K562 (cell line): ENCODE data around the gene HSPA6. TPM values are rescaled to one million over a fixed set of nuclear protein-coding genes. Genes with fewer than 3 reads are reported as not detected.

Experiments used
- EZH2 ChIP-seq: IDR thresholded peaks from 2 replicates; pipeline ENCODE4 v1.6.1; 2012; ENCODE audit warnings: low read depth, mild to moderate bottlenecking, inconsistent platforms, low read length, borderline replicate concordance
- GTF2B ChIP-seq: IDR thresholded peaks from 2 replicates; pipeline ENCODE4 v1.6.1; 2011; ENCODE audit not compliant: insufficient read length; ENCODE audit errors: extremely low read depth
- HMGN3 ChIP-seq: IDR thresholded peaks from 2 replicates; pipeline ENCODE4 v1.6.1; 2011; ENCODE audit warnings: borderline replicate concordance, low read depth, mild to moderate bottlenecking, mixed read lengths, low read length; ENCODE audit not compliant: insufficient read length; ENCODE audit errors: extremely low read depth
- KDM1A ChIP-seq, 2 experiments: fragments of 450-650 bp; IDR thresholded peaks; 2 replicates each; pipeline ENCODE4 v1.6.1; 2016; ENCODE audit warnings: mild to moderate bottlenecking in 2 of 2
- SOX6 ChIP-seq: fragments of 450-650 bp; IDR thresholded peaks from 2 replicates; pipeline ENCODE4 v1.6.1; 2014; ENCODE audit warnings: mild to moderate bottlenecking
- TCF7 ChIP-seq: sonication (generic); IDR thresholded peaks from 2 replicates; pipeline ENCODE4 v1.6.1; 2016; ENCODE audit warnings: antibody characterized with exemption, borderline replicate concordance
- TRIM28 ChIP-seq: fragments of 450-650 bp; IDR thresholded peaks from 2 replicates; pipeline ENCODE4 v1.6.1; 2017
- TSHZ1 ChIP-seq: fragments of 250-450 bp; sonication (Bioruptor Pico); IDR thresholded peaks from 2 replicates; pipeline ENCODE4 v1.4.0; 2020; ENCODE audit warnings: mild to moderate bottlenecking, moderate library complexity
- U2AF1 ChIP-seq: fragments of 200-400 bp; formaldehyde crosslinking; optimal IDR thresholded peaks from 2 replicates; pipeline ENCODE3; 2017; ENCODE audit warnings: mild to moderate bottlenecking, low read depth, low read length, moderate library complexity
- WHSC1 ChIP-seq: IDR thresholded peaks from one replicate; pipeline ENCODE4 v1.6.1; 2012; ENCODE audit warnings: low read length, control low read depth, inconsistent platforms
- ZBTB7A ChIP-seq: IDR thresholded peaks from 2 replicates; pipeline ENCODE4 v1.6.1; 2011; ENCODE audit warnings: low read depth, mild to moderate bottlenecking, low read length, moderate library complexity, borderline replicate concordance; ENCODE audit not compliant: control insufficient read depth
- ZSCAN29 ChIP-seq: fragments of 450-650 bp; IDR thresholded peaks from 2 replicates; pipeline ENCODE4 v1.6.1; 2017
- ZZZ3 ChIP-seq: fragments of 450-650 bp; IDR thresholded peaks from 2 replicates; pipeline ENCODE4 v1.6.1; 2016; ENCODE audit warnings: antibody characterized with exemption, mild to moderate bottlenecking, moderate library complexity
- polyA plus RNA-seq, 8 experiments: library from polyadenylated mRNA; depleted of rRNA in 4 of 8; stranded (reverse) in 5 of 8; unstranded in 3 of 8; fragments of >200 nt; fragmentation: Nextera tagmentation in 2 of 8; fragmentation: Illumina TruSeq in 1 of 8; extraction: Ambion mirVana in 2 of 8; extraction: Trizol in 1 of 8; gene quantifications; 2 replicates each; pipeline versions ENCODE4 v1.2.1 to v1.2.3, GENCODE V29; 2011 to 2014; ENCODE audit warnings: inconsistent platforms in 1 of 8, missing spikeins in 1 of 8
- total RNA-seq, 7 experiments: library from RNA; depleted of rRNA in 6 of 7; stranded (reverse); fragments of >200 nt in 6 of 7; fragmentation: Illumina TruSeq in 2 of 7; extraction: Trizol in 2 of 7; gene quantifications; 2 replicates each; pipeline versions ENCODE4 v1.2.1 to v1.2.3, GENCODE V29; 2011 to 2021; ENCODE audit warnings: low replicate concordance in 1 of 7
- TF ChIP-seq, protein P1 (sequence below): fragments of 250-450 bp; sonication (Bioruptor Pico); IDR thresholded peaks from 2 replicates; pipeline ENCODE4 v1.4.0; 2020
- TF ChIP-seq, protein P2 (sequence below): fragments of 450-650 bp; conservative IDR thresholded peaks from 2 replicates; pipeline ENCODE4 v1.6.1; 2016; ENCODE audit warnings: missing genetic modification characterization, low read depth, mild to moderate bottlenecking, control low read depth, missing compliant biosample characterization

Gene HSPA6
- total and polyA plus RNA-seq, 9 of the 15 experiments (the other 6 are each of a cell fraction or from before 2014, with no cell fraction given), result 0.15 to 10.0 (median 2.4) TPM

DNA sequence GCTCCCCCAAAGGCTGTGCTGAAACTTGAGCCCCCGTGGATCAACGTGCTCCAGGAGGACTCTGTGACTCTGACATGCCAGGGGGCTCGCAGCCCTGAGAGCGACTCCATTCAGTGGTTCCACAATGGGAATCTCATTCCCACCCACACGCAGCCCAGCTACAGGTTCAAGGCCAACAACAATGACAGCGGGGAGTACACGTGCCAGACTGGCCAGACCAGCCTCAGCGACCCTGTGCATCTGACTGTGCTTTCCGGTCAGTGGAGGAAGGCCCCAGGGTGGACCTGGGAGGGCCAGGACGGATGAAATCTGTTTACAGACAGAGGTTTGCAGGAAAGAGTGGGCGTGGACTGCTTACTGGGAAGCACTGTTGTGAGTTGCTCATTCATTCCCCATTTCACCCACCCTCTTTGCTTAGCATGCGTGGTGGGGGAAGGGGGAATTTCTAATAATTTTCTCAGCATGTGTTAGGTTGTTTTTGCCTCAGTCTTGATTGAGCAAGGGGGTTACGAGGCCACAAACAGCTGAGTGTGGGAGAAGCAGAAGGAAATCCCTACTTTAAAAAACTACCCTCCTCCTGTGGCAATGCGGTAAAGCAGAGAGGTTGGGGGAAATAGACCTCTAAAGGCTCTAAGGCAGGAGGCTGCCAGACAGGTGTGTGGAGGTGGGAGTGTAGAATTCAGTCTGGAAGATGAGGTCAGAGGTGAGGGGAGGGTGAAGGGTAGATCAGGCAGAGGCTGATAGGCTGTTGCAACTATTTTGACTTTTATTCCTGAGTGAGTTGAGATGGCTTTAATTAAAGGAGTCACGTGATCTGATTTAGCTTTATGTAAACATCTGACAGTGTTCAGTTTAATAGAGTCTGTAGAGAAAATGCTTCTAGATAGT, 17.8 kb upstream of the HSPA6 start (continued):
- TF ChIP-seq ZZZ3 (no peak), GTF2B (no peak), ZBTB7A (no peak), U2AF1 (no peak), HMGN3 (no peak), TCF7 (no peak), KDM1A (IDR thresholded peaks at IDR 0.05) (peak; percentile 65 to 73), SOX6 (0 out of 2 replicates have a peak, but pooled peaks have one; percentile 14), TSHZ1 (CRISPR knock-in tag) (no peak), TRIM28 (no peak), EZH2 (no peak), ZSCAN29 (no peak), WHSC1 (no peak)
- TF ChIP-seq, protein P1, sequence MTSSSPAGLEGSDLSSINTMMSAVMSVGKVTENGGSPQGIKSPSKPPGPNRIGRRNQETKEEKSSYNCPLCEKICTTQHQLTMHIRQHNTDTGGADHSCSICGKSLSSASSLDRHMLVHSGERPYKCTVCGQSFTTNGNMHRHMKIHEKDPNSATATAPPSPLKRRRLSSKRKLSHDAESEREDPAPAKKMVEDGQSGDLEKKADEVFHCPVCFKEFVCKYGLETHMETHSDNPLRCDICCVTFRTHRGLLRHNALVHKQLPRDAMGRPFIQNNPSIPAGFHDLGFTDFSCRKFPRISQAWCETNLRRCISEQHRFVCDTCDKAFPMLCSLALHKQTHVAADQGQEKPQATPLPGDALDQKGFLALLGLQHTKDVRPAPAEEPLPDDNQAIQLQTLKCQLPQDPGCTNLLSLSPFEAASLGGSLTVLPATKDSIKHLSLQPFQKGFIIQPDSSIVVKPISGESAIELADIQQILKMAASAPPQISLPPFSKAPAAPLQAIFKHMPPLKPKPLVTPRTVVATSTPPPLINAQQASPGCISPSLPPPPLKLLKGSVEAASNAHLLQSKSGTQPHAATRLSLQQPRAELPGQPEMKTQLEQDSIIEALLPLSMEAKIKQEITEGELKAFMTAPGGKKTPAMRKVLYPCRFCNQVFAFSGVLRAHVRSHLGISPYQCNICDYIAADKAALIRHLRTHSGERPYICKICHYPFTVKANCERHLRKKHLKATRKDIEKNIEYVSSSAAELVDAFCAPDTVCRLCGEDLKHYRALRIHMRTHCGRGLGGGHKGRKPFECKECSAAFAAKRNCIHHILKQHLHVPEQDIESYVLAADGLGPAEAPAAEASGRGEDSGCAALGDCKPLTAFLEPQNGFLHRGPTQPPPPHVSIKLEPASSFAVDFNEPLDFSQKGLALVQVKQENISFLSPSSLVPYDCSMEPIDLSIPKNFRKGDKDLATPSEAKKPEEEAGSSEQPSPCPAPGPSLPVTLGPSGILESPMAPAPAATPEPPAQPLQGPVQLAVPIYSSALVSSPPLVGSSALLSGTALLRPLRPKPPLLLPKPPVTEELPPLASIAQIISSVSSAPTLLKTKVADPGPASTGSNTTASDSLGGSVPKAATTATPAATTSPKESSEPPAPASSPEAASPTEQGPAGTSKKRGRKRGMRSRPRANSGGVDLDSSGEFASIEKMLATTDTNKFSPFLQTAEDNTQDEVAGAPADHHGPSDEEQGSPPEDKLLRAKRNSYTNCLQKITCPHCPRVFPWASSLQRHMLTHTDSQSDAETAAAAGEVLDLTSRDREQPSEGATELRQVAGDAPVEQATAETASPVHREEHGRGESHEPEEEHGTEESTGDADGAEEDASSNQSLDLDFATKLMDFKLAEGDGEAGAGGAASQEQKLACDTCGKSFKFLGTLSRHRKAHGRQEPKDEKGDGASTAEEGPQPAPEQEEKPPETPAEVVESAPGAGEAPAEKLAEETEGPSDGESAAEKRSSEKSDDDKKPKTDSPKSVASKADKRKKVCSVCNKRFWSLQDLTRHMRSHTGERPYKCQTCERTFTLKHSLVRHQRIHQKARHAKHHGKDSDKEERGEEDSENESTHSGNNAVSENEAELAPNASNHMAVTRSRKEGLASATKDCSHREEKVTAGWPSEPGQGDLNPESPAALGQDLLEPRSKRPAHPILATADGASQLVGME (CRISPR knock-in tag), result no peak
- TF ChIP-seq, protein P2, sequence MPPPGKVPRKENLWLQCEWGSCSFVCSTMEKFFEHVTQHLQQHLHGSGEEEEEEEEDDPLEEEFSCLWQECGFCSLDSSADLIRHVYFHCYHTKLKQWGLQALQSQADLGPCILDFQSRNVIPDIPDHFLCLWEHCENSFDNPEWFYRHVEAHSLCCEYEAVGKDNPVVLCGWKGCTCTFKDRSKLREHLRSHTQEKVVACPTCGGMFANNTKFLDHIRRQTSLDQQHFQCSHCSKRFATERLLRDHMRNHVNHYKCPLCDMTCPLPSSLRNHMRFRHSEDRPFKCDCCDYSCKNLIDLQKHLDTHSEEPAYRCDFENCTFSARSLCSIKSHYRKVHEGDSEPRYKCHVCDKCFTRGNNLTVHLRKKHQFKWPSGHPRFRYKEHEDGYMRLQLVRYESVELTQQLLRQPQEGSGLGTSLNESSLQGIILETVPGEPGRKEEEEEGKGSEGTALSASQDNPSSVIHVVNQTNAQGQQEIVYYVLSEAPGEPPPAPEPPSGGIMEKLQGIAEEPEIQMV (tag), result no peak
